ENCODE data around the gene SLC30A2. TPM values are rescaled to one million over a fixed set of nuclear protein-coding genes. Genes with fewer than 3 reads are reported as not detected.

The SLC30A2 gene
- total and polyA plus RNA-seq, 9 of the 15 experiments (the other 6 are each of a cell fraction or from before 2014, with no cell fraction given) = 0.01 to 0.18 (median 0.06) TPM; not detected in 3

DNA sequence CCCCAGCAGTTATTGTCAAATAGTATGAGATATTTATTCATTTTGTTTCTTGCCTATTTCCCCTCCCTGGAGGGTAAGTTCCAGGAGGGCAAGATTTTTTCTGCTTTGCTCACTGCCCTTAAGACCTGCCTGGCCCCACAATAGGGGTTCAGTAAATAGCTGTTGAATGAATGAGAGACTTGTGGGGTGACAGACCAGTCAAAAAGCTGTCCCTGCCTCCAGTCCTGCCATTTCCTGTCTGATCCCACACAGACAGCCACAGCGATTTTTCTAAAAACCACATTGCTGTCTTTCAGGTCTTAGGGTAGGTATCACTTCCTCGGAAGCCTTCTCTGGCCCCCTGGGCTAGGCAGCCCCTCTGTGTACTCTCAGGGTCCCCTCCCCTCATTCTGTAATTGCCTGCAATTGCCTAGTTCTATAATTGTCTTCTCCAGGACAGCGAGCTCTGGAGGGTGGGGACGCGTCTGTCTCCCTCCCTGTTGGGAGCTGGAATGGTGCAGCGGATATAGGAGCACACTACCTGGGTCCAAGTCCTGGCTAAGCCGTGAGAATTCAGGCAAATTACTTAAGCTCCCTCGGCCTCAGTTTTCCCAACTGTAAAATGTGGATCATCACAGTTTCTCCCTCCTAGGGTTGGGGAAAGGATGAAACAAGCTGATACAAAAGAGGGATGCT is 26.1 kb downstream of the SLC30A2 start:
- CTCF ChIA-PET (ENCODE audit: low intra/inter-chr PET ratio) = no interaction called here
- POLR2A ChIA-PET = interaction anchor here (0.6 to 1.2 kb wide), 7 partner anchors 10 to 165 kb away, joined by 3 to 6 read pairs (median 4); no protein-coding TSS in a partner anchor
- H3K9ac ChIP-seq (ENCODE audit: insufficient read depth in 1 of 2, low read depth in 2 of 2, low read length in 2 of 2) = no peak overlapping the region
- H3K36me3 ChIP-seq (ENCODE audit: control insufficient read depth, insufficient read depth, low read length) = no peaks in the 10 kb centered on the region
- no peaks in the 10 kb centered on the region for H4K20me1 ChIP-seq (replicated peaks; ENCODE audit: control insufficient read depth, insufficient read depth, low read length)
- H3K79me2 ChIP-seq (ENCODE audit: control insufficient read depth, insufficient read depth, low read length) = no peaks in the 10 kb centered on the region
- intact Hi-C loops (cut with micrococcal nuclease) = no loop called here
- H2AFZ ChIP-seq (ENCODE audit: low read depth, low read length) = peak overlapping the region; percentile 6; the same call in 1 of the 2 replicates
- no TSS peak for BruUV-seq (replicated peaks)
- TF ChIP-seq TCFL5 (CRISPR knock-in tag; conservative IDR thresholded peaks at IDR 0.05) (no peak), NFATC3 (IDR thresholded peaks at IDR 0.05) (no peak), ZBED1 (IDR thresholded peaks at IDR 0.05) (no peak), ARID1B (IDR thresholded peaks at IDR 0.05) (no peak), SMAD1 (IDR thresholded peaks at IDR 0.05; ENCODE audit: low read depth, low read length, partially characterized antibody) (no peak), HDAC3 (IDR thresholded peaks at IDR 0.05; ENCODE audit: borderline replicate concordance, partially characterized antibody) (no peak), NEUROD1 (IDR thresholded peaks at IDR 0.05; ENCODE audit: borderline replicate concordance, low read depth, low read length, partially characterized antibody) (no peak), ZNF586 (CRISPR knock-in tag; conservative IDR thresholded peaks at IDR 0.05) (no peak), ZBTB17 (CRISPR knock-in tag; IDR thresholded peaks at IDR 0.05) (no peak), RB1 (IDR thresholded peaks at IDR 0.05; ENCODE audit: low read depth) (no peak), ZFX (CRISPR knock-in tag; IDR thresholded peaks at IDR 0.05) (no peak), NFXL1 (CRISPR knock-in tag; IDR thresholded peaks at IDR 0.05) (no peak), RAD21 (CRISPR knock-in tag; conservative IDR thresholded peaks at IDR 0.05 in 1 of 2, IDR thresholded peaks at IDR 0.05 in 1 of 2) (no peak), PHF21A (IDR thresholded peaks at IDR 0.05; ENCODE audit: borderline replicate concordance, low read depth) (no peak), ZNF384 (IDR thresholded peaks at IDR 0.05; ENCODE audit: low read depth, low read length) (no peak)
- TF ChIP-seq, protein P1, sequence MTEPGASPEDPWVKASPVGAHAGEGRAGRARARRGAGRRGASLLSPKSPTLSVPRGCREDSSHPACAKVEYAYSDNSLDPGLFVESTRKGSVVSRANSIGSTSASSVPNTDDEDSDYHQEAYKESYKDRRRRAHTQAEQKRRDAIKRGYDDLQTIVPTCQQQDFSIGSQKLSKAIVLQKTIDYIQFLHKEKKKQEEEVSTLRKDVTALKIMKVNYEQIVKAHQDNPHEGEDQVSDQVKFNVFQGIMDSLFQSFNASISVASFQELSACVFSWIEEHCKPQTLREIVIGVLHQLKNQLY (CRISPR knock-in tag; conservative IDR thresholded peaks at IDR 0.05) = no peak
- TF ChIP-seq, protein P2, sequence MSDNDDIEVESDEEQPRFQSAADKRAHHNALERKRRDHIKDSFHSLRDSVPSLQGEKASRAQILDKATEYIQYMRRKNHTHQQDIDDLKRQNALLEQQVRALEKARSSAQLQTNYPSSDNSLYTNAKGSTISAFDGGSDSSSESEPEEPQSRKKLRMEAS (CRISPR knock-in tag; IDR thresholded peaks at IDR 0.05) = no peak
- TF ChIP-seq, protein P3, sequence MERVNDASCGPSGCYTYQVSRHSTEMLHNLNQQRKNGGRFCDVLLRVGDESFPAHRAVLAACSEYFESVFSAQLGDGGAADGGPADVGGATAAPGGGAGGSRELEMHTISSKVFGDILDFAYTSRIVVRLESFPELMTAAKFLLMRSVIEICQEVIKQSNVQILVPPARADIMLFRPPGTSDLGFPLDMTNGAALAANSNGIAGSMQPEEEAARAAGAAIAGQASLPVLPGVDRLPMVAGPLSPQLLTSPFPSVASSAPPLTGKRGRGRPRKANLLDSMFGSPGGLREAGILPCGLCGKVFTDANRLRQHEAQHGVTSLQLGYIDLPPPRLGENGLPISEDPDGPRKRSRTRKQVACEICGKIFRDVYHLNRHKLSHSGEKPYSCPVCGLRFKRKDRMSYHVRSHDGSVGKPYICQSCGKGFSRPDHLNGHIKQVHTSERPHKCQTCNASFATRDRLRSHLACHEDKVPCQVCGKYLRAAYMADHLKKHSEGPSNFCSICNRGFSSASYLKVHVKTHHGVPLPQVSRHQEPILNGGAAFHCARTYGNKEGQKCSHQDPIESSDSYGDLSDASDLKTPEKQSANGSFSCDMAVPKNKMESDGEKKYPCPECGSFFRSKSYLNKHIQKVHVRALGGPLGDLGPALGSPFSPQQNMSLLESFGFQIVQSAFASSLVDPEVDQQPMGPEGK (CRISPR knock-in tag; IDR thresholded peaks at IDR 0.05; ENCODE audit: borderline replicate concordance) = no peak
- H3K4me2 ChIP-seq (ENCODE audit: insufficient read depth, low read length) = no peak overlapping the region
- ATAC-seq = no peak
- peaks cover 15 to 34% of the 10 kb centered on the region in 2 experiments for H3K4me1 ChIP-seq (replicated peaks in 1 of 2; ENCODE audit: control insufficient read depth in 2 of 2, insufficient read depth in 2 of 2, low read length in 2 of 2)
- H3K27me3 ChIP-seq (ENCODE audit: control insufficient read depth in 2 of 2, insufficient read depth in 2 of 2, low read length in 2 of 2) = no peaks in the 10 kb centered on the region
- no peak for DNase-seq (ENCODE audit: extremely low read depth in 1 of 4, low spot score in 3 of 4)
- no peak overlapping the region for H3K4me3 ChIP-seq
- H3K9me1 ChIP-seq (ENCODE audit: control insufficient read depth, insufficient read depth, low read length) = no peaks in the 10 kb centered on the region
- no peak for FAIRE-seq
- in situ Hi-C loops (cut with MboI) = no loop called here
- H3K27ac ChIP-seq (ENCODE audit: extremely low read depth, low read depth, low read length) = no peak overlapping the region
- WGBS (ENCODE audit: insufficient coverage, low coverage, missing lambda C conversion rate) = 44% methylated on average over 8 of the region's 8 CpGs
- H3K9me3 ChIP-seq (replicated peaks; ENCODE audit: control insufficient read depth, insufficient read depth, low read depth, low read length) = no peaks in the 10 kb centered on the region
